HuH-7 (cell line): ENCODE results near the gene TTC7B.

Experiments
- DNase-seq: peaks from one replicate; pipeline ENCODE4 v3.0.0; 2011; ENCODE audit warnings: low spot score

Gene TTC7B

DNA sequence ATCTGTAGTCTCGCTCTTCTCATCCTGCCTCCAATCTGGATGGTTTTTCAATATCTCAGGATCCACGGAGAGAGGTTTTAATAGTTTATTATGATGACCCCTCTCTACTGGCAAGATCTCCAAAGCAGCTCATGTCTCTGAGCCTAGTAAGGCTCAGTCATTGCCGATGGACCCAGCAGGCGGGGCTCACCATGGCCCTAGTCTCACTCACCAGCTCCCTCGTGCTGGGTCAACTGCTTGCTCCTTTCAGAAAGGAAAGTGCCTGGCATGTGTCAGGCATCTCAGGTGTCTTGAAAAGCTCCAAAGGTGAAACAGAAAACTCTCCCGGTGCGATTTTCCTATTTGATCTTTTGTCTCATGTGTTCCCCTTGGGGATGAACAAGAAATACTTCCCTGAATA is 240.4 kb downstream of the TTC7B start:
- DNase-seq: no peak

DNA sequence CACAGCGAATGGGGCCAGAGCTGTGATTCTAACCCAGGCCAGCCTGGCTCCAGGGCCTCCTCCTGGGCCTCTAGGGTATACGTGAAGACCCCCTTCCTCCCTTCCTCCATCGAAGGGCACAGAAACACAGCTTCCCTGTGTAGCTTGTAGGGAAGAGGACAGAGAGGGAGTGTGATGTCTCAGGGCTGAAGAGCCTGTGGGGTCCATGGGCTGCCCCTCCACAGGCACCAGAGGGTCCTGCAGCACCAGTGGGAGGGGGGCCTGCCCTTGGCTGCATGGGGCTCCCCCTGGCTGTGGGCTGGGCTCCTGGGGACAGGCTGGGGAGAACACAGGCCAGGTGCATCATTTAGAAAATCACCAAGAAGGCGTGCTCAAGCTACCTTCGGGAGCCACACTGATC is 240.9 kb downstream of the TTC7B start:
- no peak for DNase-seq

DNA sequence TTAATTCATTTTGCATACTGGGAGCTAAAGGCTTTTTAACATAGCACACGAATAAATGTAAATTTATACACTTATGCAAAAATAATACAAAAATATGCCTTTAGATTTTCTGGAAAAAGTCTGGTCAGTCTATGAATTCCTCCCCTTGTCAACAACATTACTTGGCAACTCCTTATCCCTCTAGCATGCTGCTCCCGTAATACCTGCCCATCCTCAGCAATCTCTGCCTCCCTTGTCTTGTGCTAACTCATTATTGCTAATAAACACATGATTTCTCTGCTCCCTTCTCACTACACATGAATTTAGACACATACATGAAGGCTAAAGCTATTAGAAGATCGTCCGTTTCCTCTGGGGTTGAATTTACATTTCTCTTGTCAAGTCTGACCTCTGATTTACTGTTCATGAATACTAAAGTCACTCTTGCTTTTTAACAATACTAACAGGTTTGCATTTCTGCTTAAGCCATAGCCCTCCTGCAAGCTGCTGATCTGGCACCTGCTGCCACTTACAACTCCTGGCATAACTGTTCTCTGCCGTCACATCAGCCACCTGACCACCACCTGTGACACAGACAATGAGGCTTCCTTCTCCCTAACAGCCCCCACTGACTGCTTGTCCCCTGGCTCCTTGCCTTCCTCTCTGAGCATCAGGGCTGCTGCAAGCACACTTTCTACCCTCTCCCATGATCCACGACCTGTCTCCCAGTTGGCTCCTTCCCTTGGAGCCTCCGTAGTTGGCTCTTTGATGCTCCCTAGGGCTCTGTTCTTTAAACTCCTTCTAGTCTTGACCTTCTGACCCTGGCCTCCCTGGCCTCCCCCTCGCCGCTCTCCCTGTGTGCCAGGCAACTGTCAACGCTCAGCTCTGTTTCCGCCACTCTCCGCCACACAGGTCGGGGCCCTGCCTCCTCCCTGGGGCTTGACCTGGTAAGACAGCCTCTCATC is 241.8 kb downstream of the TTC7B start:
- DNase-seq: no peak

DNA sequence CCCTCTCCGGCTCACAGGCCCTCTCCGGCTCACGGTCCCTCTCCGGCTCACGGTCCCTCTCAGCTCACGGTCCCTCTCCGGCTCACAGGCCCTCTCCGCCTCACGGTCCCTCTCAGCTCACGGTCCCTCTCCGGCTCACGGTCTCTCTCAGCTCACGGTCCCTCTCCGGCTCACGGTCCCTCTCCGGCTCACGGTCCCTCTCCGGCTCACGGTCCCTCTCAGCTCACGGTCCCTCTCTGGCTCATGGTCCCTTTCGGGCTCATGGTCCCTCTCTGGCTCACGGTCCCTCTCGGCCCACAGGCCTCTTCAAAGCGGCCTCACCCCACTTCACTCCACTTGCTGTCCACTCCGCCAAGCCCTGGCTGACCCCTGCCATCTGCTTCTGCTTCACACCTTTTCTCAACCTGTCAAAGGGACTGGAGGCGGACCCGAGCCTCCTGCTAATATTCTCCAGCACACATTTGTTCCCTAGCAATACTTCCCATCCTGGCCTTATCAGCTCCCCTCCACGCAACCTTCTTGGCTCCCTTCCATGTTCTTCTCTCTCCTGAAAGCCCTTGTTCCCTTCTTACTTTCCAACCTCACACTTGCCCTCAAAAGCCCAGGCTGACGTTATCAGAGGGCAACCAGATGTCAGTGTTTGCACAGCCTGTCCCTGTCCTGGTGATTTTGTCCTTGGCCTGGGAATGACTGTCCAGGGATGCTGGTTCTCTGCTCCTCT is 242.7 kb downstream of the TTC7B start:
- DNase-seq: no peak

DNA sequence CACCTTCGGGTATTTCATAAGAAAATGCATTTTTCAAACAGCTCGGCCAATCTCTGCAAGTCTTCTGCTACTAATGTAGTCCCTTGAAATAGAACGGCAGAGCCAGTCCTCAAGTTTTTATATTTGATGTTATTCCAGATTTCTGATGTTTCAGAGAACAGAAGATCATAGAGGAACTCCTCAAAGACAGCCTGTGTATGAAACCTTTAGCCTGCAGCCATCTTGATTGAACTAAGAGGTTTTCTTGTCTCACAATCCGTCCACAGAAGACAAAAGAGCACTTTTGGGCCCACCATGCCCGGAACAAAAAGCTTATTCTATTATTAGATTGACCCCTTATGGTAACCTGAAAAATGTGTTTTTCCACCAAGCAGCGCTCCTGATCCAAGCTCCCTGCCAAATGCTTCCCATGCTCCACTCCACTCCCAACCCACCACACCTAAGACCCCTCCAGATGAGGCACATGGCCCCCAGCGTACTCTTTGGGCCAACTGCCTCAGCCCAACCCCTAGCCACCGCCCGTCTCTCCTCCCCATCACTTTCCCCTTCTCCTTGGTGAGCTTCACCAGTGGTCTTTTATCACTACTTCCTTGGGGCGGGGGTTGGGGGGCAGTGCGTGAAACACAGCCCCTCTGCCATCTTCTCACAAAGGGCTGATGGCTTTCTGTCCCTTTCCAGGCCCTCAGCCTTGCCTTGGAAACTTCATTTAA is 243.6 kb downstream of the TTC7B start:
- DNase-seq: no peak

DNA sequence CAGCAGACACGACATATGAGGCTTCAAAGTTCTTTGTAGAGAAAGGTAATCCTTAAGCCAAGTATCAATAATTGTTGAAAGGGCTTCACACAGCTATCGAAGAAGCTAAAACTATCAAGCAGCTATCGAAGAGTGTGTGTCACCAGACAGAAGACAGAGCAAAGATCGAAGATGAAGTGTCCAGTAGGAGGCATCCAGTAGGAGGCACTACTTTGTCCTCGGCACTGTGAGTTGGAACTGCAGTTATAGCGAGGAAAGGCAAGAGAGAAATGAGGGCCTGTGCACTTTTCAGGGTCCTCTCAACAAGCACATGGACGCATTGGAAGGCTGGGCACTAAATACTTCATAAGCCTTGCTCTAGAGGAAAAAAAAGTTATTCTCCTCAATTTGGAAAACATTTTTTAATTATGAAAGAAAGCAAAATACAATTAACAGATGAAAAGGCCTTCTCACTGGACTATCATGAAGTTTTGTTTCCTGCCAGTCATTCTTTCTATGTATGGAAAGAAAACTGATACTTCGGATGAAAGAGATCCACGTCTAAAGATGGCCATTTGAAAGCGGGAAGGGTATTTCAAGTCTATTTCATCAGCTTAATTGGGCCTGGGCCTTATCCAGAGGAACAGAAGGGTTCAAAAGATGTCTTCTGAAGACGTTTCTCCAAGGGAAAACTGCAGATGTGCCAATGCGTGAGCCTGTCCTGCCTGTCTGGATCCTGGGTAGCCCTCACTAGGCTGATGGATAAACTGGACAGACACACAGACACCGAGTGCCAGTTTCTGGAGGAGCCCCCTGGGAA is 244.9 kb downstream of the TTC7B start:
- no peak for DNase-seq

DNA sequence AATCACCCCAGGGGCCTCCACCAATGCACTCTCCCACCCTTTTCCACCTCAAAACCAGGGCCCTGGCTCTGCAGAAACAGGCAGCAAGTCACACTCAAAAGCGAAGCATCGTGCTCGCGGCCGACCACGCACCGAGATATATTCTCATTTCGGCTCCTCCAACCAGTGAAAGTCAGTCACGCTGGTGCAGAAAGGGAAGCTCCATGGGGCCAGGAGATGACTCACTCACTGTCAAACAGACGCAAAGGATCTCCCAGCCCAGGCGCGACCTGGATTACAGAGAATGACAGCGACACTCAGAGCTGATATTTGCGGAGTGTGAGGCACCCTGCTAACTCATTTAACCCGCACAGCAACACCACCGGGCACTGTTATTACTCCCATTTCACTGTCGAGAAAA is 245.8 kb downstream of the TTC7B start:
- no peak for DNase-seq

DNA sequence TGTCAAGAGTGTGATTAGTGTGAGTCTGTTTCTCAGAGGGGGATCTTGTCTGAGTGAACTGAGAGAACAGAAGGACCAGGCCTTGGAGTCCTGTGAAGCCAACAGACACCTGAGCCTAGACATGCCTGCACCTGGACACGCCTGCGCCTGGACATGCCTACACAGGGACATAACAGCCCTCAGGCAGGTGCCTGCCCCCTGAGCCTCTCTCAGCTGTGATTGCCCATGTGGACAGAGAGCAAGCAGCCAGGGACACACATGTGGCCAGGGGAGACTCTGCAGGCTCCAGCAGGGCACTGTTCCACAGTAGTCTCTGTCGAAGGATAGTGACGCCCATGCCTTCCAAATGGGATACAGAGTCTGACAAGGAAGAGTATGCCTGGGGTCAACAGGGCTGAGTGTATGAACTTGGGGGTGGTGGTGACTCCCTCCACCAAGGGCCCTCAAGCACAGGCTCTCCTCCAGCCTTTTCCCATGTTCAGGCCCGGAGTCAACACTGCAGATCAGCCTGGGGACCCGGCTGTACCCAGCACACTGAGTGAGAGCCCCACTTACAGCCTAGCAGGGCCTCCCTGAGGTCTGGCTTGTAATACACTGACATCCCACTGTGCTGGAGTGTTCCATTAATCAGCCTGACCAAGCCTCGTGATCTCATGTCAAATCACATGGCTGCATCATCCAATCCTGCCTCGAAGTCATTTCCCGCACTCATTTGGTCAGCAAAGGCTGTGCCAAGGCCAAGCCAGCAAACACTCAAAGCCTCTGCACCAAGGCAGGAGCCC is 246.4 kb downstream of the TTC7B start:
- no peak for DNase-seq

DNA sequence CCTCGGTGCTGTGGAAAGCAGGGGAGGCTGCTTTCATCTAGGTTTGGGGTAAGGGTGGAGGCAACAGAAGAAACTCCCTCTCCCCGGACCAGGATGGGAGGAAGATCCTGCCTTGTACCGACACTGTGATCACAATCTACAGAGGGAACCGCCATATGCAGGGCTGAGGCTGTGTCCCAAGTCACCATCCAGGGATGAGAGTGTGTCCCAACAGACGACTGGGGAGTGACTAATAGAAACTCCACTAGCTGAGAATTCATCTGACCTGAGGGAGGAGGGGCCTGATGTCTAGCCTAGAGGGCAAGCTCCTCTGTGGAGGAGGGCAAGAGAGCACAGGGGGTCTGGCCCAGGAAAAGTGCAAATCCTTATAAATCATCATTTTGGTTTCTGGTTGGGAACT is 247.0 kb downstream of the TTC7B start:
- DNase-seq: no peak

DNA sequence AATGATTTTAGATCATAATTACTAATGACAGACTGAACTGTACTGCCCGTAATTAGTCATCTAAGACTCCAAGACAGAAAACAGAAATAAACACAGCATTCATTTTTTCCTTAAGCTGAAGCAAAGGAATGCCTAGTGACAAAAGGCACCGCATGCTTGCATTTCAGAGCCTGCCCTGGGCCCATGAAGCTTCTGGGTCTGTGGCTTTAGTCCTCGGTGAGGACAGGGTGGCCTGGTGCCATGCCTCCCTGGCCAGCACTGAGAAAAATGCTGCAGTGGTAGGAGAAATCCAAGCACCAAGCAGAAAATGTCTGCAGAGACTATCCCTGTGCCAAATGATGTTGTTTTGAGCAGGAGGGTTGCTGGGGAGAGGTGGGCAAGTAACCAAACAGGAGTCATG is 247.8 kb downstream of the TTC7B start:
- no peak for DNase-seq

DNA sequence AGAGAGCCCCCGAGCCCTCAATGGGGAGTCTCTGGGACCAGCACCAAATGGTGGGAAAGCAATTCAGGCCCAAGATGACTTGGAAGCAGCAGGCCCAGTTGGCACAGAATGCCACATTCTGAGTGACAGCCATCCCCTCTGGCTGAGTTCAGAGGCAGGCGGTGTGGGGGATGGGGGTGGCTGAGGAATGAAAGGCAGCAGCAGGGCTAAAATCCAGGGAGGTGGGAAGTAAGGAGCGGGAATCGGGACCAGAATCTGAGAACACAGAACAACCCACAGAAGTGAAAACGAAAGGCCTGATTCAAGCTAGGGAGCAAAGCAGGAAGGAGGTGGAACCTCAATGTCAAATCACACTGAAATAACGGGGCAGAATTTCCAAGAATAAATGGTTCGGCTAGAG is 248.2 kb downstream of the TTC7B start:
- no peak for DNase-seq

DNA sequence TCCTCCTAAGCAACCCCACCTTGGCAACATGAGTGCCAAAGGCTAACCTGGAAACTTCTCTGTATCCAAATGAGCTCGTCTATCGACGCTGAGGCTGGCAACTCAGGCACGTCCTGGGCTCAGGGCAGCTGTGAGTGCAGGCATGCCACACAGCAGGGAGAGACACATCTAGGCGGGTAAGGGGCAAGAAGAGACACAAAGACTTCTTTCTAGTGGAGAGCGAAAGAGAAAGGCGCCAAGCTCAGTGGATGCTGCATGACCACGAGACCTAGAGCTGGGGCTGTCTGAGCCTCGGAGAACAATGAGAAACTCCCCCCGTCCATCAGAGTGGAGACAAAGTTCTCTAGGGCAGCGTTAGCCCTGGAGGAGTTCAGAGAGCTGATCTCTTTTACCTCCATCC is 249.0 kb downstream of the TTC7B start:
- DNase-seq: no peak

DNA sequence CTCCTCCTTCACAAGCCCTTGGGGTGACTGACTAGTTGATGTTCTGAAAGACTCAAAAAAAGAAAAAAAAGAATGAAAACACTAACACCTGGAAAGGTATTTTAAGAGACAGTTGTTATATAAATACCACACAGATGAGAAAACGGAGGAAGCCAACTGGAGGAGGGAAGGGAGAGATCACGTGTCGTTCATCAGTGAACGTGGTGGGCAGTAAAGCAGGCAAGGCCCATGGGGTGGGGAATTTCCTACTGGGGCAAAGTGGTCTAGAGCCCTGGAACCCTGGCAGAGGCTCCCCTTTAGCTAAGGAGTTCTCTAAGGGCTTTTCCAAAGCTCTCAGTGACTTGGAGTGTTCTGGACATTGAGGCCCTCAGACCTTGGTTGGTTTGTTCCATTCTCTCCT is 249.7 kb downstream of the TTC7B start:
- no peak for DNase-seq

DNA sequence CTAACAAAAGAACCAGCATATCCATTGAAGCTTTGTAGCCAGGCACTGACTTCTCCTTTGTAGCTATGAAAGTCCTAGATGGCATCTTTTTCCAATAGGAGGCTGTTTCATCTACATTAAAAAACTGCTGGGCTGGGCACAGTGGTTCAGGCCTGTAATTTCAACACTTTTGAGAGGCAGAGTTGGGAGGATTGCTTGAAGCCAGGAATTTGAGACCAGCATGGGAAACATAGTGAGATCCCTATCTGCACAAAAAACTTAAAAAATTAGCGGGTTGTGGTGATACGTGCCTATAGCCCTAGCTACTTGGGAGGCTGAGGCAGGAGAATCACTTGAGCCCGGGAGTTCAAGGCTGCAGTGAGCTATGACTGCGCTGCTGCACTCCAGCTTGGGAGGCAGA is 251.7 kb downstream of the TTC7B start:
- no peak for DNase-seq

DNA sequence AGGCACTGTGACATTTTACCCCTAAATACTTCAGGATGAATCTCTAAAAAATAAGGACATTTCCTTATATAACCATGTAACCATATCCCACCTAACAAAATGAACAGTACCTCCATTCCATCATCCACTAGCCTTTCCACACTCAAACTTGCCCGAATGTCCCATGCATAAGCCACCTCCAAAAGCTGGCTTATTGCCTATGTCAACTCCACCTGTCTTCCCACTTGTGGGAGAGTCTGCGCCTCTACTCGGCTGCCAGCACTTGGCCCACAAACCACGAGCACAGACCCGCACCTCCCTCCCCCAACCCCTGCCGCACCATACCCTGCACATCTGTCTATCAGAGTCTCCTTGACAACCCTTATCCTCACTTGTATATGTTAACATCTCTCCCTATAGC is 253.6 kb downstream of the TTC7B start:
- DNase-seq: no peak

DNA sequence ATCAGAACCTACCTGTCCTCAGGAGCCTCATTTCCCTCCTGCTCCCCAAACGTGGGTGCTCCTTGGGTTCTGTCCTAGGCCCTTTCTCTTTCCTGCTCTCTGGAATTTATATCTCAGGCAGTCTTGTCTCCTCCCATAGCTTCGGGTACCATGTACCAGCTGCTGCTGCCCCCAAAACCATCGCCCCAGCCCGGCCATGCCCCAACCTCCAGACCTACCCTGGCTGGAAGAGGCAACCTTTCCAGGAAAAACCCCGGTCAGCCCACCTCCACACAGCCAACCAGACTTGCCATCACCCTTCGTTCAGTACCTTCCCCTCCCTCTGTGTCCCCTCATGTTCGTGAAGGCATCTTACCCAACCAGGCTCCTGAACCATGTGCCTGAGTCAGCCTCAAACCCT is 254.3 kb downstream of the TTC7B start:
- DNase-seq: no peak

DNA sequence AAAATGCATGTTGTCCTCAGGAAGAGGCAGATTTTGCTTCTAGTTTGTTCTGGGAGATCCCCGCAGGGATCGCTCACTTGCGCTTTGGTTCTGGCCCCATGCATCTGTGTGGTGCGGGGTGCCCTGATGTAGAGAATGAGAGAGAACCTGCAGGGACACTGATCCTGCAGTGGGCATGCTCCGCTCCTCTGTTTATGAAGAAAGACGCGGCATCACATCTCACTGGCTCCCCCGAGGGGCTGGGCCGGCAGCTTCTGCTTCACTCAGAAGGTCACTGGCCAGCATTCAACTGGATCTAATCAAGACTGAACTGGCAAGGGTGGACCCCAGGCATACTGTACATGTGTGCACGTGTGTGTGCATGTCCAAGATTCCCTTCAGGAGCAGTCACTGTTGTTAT is 255.2 kb downstream of the TTC7B start:
- no peak for DNase-seq

DNA sequence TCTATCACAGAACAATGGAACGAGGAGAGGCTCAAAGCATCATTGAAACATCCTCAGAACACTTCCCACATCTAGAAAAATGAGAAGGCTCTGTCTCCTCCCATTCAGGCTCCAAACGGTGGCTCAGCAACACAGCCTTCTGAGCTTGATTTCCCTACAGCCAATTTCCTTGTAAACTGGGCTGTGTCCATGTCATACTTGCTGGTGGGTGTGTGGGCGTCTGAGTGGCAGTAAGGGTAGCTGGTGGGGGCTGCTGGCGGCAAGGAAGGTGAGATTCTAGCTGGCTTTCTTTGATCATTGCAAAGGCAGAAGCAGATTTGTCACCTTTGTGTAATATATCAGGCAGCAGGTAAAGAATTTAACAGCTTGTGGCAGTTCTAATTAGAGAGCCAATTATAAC is 255.7 kb downstream of the TTC7B start:
- DNase-seq: no peak

DNA sequence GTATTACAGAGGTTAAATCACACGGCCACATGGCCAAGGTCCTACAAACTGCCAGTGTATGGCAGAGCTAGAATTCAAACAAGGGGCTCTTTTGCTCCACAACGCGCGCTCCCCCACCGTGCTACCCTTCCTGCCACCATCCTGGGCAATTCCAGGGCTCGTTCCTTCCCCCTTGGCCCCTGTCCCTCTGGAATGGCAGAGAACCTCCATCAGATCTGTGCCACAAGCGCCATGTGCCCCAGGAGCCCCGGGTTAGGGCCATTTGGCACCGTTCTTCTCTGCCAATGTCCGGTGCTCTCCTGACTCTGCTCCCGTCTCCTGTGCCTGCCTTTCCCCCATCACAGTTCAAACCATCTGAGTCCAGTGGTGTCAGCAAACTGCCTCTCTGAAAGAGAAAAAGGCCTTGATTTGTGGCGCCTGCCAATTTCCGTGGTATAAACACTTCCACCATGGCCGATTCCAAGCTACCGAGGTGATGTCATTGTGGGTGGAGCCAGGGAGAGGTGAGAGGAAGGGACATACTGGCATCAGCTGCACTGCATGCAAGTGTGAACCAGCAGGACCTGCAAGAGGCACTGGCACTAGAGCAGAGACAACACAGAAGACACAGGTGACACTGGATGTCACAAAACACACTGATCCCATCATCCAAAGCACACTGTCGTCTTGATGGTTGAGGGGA is 256.3 kb downstream of the TTC7B start:
- no peak for DNase-seq

DNA sequence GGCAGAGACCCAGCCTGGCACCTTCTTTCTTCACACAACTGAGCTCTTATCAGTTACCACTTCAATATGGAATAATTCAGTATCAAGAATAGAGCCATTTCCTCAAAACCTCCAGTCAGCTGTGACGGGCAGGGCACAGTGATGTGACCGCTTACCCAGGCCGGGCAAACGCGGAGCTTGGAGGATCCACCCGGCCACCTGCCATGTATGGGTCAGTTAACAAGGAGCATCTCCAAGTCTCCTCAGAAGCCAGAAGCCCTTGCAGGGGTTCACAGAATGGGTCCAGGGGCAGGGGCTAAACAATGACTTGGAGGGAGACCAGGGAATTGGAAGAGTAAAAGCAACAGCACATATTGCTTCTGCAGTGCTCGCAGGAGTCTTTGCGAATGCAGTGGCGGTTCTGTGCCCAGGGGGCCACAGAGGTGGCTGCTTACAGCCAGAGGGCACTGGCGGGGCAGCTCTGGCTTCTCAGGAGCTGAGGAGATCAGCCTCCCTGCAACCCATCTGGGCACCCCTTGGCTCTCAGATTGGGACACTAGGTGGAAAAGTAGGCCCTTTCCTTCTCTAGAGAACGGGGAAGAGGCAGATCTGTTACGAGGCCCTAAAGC is 257.1 kb downstream of the TTC7B start:
- no peak for DNase-seq
